Keratinocyte (primary cell): Measurements from ENCODE around the gene SETD2.
A peak's percentile ranks its signal among the peaks of the same experiment; 100 is the strongest.

Experiments used
- EZH2 ChIP-seq: IDR thresholded peaks from one replicate; pipeline ENCODE4 v1.6.1; 2012; ENCODE audit warnings: inconsistent platforms, mild to moderate bottlenecking, low read length, moderate library complexity
- TF ChIP-seq, protein P1 (sequence below), 3 experiments: IDR thresholded peaks in 1 of 3; conservative IDR thresholded peaks in 1 of 3; optimal IDR thresholded peaks in 1 of 3; 2 replicates in 2 of 3; 3 replicates in 1 of 3; pipeline versions ENCODE3 to v1.5.1; 2011; ENCODE audit warnings: low read length in 3 of 3, mild to moderate bottlenecking in 3 of 3, moderate library complexity in 2 of 3, control low read depth in 1 of 3, inconsistent platforms in 1 of 3; ENCODE audit not compliant: insufficient read depth in 2 of 3; ENCODE audit errors: extremely low read depth in 1 of 3

DNA sequence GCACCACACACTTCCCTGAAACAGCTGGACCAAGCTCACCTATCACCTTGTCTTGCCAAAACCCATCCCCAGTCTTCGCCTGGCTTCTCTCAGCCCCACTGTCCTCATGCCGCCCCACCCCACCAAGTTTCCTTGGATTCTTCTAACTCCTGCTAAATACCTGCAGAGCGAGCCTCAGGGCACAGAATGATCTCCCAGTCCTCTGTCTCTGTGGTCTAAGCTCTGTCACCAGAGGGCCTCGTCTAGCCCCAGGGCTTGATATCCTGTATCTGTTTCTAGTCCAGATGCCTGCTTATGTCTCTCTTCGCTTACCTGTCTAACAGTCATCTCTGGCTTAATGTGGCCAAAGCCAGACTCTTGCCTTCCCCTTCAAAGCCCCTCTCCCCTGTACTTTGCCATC lies 197.1 kb downstream of the SETD2 start:
- TF ChIP-seq, protein P1, sequence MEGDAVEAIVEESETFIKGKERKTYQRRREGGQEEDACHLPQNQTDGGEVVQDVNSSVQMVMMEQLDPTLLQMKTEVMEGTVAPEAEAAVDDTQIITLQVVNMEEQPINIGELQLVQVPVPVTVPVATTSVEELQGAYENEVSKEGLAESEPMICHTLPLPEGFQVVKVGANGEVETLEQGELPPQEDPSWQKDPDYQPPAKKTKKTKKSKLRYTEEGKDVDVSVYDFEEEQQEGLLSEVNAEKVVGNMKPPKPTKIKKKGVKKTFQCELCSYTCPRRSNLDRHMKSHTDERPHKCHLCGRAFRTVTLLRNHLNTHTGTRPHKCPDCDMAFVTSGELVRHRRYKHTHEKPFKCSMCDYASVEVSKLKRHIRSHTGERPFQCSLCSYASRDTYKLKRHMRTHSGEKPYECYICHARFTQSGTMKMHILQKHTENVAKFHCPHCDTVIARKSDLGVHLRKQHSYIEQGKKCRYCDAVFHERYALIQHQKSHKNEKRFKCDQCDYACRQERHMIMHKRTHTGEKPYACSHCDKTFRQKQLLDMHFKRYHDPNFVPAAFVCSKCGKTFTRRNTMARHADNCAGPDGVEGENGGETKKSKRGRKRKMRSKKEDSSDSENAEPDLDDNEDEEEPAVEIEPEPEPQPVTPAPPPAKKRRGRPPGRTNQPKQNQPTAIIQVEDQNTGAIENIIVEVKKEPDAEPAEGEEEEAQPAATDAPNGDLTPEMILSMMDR (optimal IDR thresholded peaks at IDR 0.05 in 1 of 3, IDR thresholded peaks at IDR 0.05 in 1 of 3, conservative IDR thresholded peaks at IDR 0.05 in 1 of 3; ENCODE audit: extremely low read depth in 1 of 3, insufficient read depth in 2 of 3, low read length in 3 of 3): peak in 1 of 3 experiments; percentile 18
- no peak for TF ChIP-seq EZH2
